ENCODE data around the gene NTSR1. TPM values are rescaled to one million over a fixed set of nuclear protein-coding genes. Genes with fewer than 3 reads are reported as not detected.

The NTSR1 gene
- total RNA-seq, 2 experiments from 2014 or later, result 0.55 to 0.56 TPM

GRCh38 chr20:62772619-62772989, 64.0 kb downstream of the NTSR1 start:
- H3K4me3 ChIP-seq (ENCODE audit: low read length), result no peak overlapping the region
- no peaks in the 10 kb centered on the region for H3K27me3 Mint-ChIP-seq
- H3K4me1 Mint-ChIP-seq (ENCODE audit: low read depth), result peaks cover 69% of the 10 kb centered on the region
- peaks cover 66% of the 10 kb centered on the region for H3K4me1 ChIP-seq (ENCODE audit: insufficient read depth, low read length)
- no peaks in the 10 kb centered on the region for H3K36me3 ChIP-seq (ENCODE audit: insufficient read depth, low read length)
- CTCF ChIA-PET, result no interaction called here
- H3K27ac Mint-ChIP-seq, result peak overlapping the region; percentile 92
- no peaks in the 10 kb centered on the region for H3K36me3 Mint-ChIP-seq (ENCODE audit: low read depth)
- no peak overlapping the region for H3K4me3 Mint-ChIP-seq
- H3K27me3 ChIP-seq (ENCODE audit: control insufficient read depth in 1 of 2, insufficient read depth in 2 of 2, low read length in 2 of 2), result no peaks in the 10 kb centered on the region
- H3K27ac ChIP-seq (ENCODE audit: low read depth in 1 of 2, low read length in 2 of 2), result no peak overlapping the region
- peaks cover 0 to 5% of the 10 kb centered on the region in 2 experiments for H3K9me3 ChIP-seq (ENCODE audit: control insufficient read depth in 1 of 2, insufficient read depth in 1 of 2, low read length in 2 of 2)
- no peak for TF ChIP-seq CTCF (IDR thresholded peaks at IDR 0.05)
- no peaks in the 10 kb centered on the region for H3K9me3 Mint-ChIP-seq
- POLR2A ChIA-PET, result interaction anchor here (0.6 kb wide), 1 partner anchor 30 kb away, joined by 3 read pairs; no protein-coding TSS in a partner anchor
- no peak for DNase-seq
- no peak for ATAC-seq (ENCODE audit: poor library complexity)
- intact Hi-C loops (cut with DNase I, micrococcal nuclease), result no loop called here

- ATAC-seq (ENCODE audit: poor library complexity) (no peak), DNase-seq (no peak)
- H3K27ac Mint-ChIP-seq, result peak overlapping the region; percentile 92
- no peak overlapping the region for H3K4me3 ChIP-seq (ENCODE audit: low read length)
- peaks cover 69% of the 10 kb centered on the region for H3K4me1 ChIP-seq (ENCODE audit: insufficient read depth, low read length)
- POLR2A ChIA-PET, result interaction anchor here (0.6 to 0.9 kb wide), 2 partner anchors 21 to 31 kb away, joined by 3 read pairs; no protein-coding TSS in a partner anchor
- CTCF ChIA-PET, result no interaction called here
- H3K4me3 Mint-ChIP-seq, result no peak overlapping the region
- intact Hi-C loops (cut with DNase I, micrococcal nuclease), result no loop called here
- H3K27me3 ChIP-seq (ENCODE audit: control insufficient read depth in 1 of 2, insufficient read depth in 2 of 2, low read length in 2 of 2), result no peaks in the 10 kb centered on the region
- H3K4me1 Mint-ChIP-seq (ENCODE audit: low read depth), result peaks cover 66% of the 10 kb centered on the region
- H3K9me3 ChIP-seq (ENCODE audit: control insufficient read depth in 1 of 2, insufficient read depth in 1 of 2, low read length in 2 of 2), result peaks cover 0 to 9% of the 10 kb centered on the region in 2 experiments
- H3K36me3 Mint-ChIP-seq (ENCODE audit: low read depth), result no peaks in the 10 kb centered on the region
- no peak overlapping the region for H3K27ac ChIP-seq (ENCODE audit: low read depth in 1 of 2, low read length in 2 of 2)
- H3K36me3 ChIP-seq (ENCODE audit: insufficient read depth, low read length), result no peaks in the 10 kb centered on the region
- TF ChIP-seq CTCF (IDR thresholded peaks at IDR 0.05), result no peak
- no peaks in the 10 kb centered on the region for H3K9me3 Mint-ChIP-seq
- no peaks in the 10 kb centered on the region for H3K27me3 Mint-ChIP-seq
These were observed 64.6 kb downstream of the NTSR1 start for GRCh38 chr20:62772990-62773844.

- DNase-seq (no peak), ATAC-seq (ENCODE audit: poor library complexity) (peak; percentile 44)
- Histone ChIP-seq H3K4me1 (ENCODE audit: insufficient read depth, low read length) (peaks cover 67% of the 10 kb centered on the region), H3K27ac (ENCODE audit: low read depth in 1 of 2, low read length in 2 of 2) (peak overlapping the region; percentile 17 to 77), H3K27me3 (ENCODE audit: control insufficient read depth in 1 of 2, insufficient read depth in 2 of 2, low read length in 2 of 2) (no peaks in the 10 kb centered on the region), H3K4me3 (ENCODE audit: low read length) (no peak overlapping the region), H3K36me3 (ENCODE audit: insufficient read depth, low read length) (no peaks in the 10 kb centered on the region), H3K9me3 (ENCODE audit: control insufficient read depth in 1 of 2, insufficient read depth in 1 of 2, low read length in 2 of 2) (peaks cover 0 to 9% of the 10 kb centered on the region in 2 experiments)
- H3K27me3 Mint-ChIP-seq, result no peaks in the 10 kb centered on the region
- H3K36me3 Mint-ChIP-seq (ENCODE audit: low read depth), result no peaks in the 10 kb centered on the region
- POLR2A ChIA-PET, result interaction anchor here (0.8 to 0.9 kb wide), 3 partner anchors 20 to 34 kb away, joined by 3 to 4 read pairs (median 3); no protein-coding TSS in a partner anchor
- H3K27ac Mint-ChIP-seq, result peak overlapping the region; percentile 92
- no peak for TF ChIP-seq CTCF (IDR thresholded peaks at IDR 0.05)
- CTCF ChIA-PET, result no interaction called here
- peaks cover 61% of the 10 kb centered on the region for H3K4me1 Mint-ChIP-seq (ENCODE audit: low read depth)
- peak overlapping the region; percentile 63 for H3K4me3 Mint-ChIP-seq
- H3K9me3 Mint-ChIP-seq, result no peaks in the 10 kb centered on the region
- intact Hi-C loops (cut with DNase I, micrococcal nuclease), result no loop called here
These were observed 65.4 kb downstream of the NTSR1 start for GRCh38 chr20:62773845-62774714.

Measured in CD4-positive, alpha-beta T cell (primary cell).